ENCODE measurements around the gene HTR2A. TPM values are rescaled to one million over a fixed set of nuclear protein-coding genes. Genes with fewer than 3 reads are reported as not detected.

Gene HTR2A
- total RNA-seq, 4 donors from 2014 or later, result 0.27 to 1.7 (median 0.35) TPM; not detected in 1

DNA sequence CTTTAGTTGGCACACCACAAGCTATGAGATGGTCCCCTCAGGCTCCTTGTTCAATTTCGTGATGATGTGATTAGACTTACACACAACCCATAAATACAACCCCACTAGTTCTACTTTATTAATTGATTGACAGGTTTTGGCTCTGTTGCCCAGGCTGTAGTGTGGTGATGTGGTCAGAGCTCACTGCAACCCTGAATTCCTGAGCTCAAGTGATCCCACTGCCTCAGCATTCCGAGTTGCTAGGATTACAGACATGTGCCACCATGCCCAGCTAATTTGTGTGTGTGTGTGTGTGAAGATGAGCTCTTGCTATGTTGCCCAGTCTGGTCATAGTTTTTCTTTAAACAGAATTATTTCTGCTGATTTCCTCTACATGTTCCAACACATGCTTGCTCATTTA is 17.5 kb upstream of the HTR2A start:
- Histone ChIP-seq H3K27ac (no peak overlapping the region), H3K36me3 (no peaks in the 10 kb centered on the region), H3K4me3 (no peak overlapping the region), H3K27me3 (no peaks in the 10 kb centered on the region), H3K4me1 (no peaks in the 10 kb centered on the region), H3K9me3 (no peaks in the 10 kb centered on the region)
- DNase-seq, result no peak
- TF ChIP-seq, protein P1, sequence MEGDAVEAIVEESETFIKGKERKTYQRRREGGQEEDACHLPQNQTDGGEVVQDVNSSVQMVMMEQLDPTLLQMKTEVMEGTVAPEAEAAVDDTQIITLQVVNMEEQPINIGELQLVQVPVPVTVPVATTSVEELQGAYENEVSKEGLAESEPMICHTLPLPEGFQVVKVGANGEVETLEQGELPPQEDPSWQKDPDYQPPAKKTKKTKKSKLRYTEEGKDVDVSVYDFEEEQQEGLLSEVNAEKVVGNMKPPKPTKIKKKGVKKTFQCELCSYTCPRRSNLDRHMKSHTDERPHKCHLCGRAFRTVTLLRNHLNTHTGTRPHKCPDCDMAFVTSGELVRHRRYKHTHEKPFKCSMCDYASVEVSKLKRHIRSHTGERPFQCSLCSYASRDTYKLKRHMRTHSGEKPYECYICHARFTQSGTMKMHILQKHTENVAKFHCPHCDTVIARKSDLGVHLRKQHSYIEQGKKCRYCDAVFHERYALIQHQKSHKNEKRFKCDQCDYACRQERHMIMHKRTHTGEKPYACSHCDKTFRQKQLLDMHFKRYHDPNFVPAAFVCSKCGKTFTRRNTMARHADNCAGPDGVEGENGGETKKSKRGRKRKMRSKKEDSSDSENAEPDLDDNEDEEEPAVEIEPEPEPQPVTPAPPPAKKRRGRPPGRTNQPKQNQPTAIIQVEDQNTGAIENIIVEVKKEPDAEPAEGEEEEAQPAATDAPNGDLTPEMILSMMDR (IDR thresholded peaks at IDR 0.05), result no peak
- TF ChIP-seq POLR2A (IDR thresholded peaks at IDR 0.05), result no peak

- H3K9me3 ChIP-seq, result no peaks in the 10 kb centered on the region
- no peaks in the 10 kb centered on the region for H3K27me3 ChIP-seq
- no peak for TF ChIP-seq POLR2A (IDR thresholded peaks at IDR 0.05)
- TF ChIP-seq, protein P1 (IDR thresholded peaks at IDR 0.05), result no peak
Observed at GRCh38 chr13:46913757-46914156, 16.9 kb upstream of the HTR2A start.

GRCh38 chr13:46909042-46909441 is 12.2 kb upstream of the HTR2A start:
- H3K9me3 ChIP-seq, result no peaks in the 10 kb centered on the region
- DNase-seq, result no peak
- no peaks in the 10 kb centered on the region for H3K27me3 ChIP-seq
- no peaks in the 10 kb centered on the region for H3K36me3 ChIP-seq
- no peak overlapping the region for H3K27ac ChIP-seq
- H3K4me1 ChIP-seq, result no peaks in the 10 kb centered on the region
- H3K4me3 ChIP-seq, result no peak overlapping the region
- TF ChIP-seq, protein P1 (IDR thresholded peaks at IDR 0.05), result no peak
- no peak for TF ChIP-seq POLR2A (IDR thresholded peaks at IDR 0.05)

More at GRCh38 chr13:46913757-46914156, 16.9 kb upstream of the HTR2A start:
- no peak overlapping the region for H3K4me3 ChIP-seq
- H3K27ac ChIP-seq, result no peak overlapping the region
- no peaks in the 10 kb centered on the region for H3K36me3 ChIP-seq
- H3K4me1 ChIP-seq, result no peaks in the 10 kb centered on the region
- DNase-seq, result no peak

DNA sequence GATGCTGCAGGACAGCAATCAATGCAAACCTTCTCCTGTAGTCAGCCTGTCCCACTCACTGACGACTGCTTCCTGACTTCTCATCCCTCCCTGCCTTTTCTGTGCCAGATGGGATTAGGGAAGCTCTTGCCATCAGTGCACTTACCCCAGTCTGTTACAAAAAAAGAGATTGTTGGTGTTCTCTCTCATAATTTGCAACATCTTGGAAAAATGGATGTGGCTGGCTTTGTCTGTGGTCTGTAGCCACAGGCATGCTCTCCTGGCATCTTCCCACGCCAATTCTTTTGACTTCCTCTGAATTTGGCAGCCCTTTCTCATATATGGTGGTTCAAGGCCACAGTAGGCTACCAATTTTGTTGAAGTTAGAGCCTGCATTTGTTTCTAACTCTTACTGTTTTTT is 11.6 kb upstream of the HTR2A start:
- no peak for DNase-seq
- no peaks in the 10 kb centered on the region for H3K27me3 ChIP-seq
- H3K27ac ChIP-seq, result no peak overlapping the region
- no peaks in the 10 kb centered on the region for H3K9me3 ChIP-seq
- H3K4me1 ChIP-seq, result no peaks in the 10 kb centered on the region
- no peak overlapping the region for H3K4me3 ChIP-seq
- no peak for TF ChIP-seq POLR2A (IDR thresholded peaks at IDR 0.05)
- TF ChIP-seq, protein P1 (IDR thresholded peaks at IDR 0.05), result no peak
- no peaks in the 10 kb centered on the region for H3K36me3 ChIP-seq

- TF ChIP-seq, protein P1 (IDR thresholded peaks at IDR 0.05), result no peak
- no peak for TF ChIP-seq POLR2A (IDR thresholded peaks at IDR 0.05)
- no peaks in the 10 kb centered on the region for H3K27me3 ChIP-seq
- no peaks in the 10 kb centered on the region for H3K36me3 ChIP-seq
- DNase-seq, result no peak
- no peak overlapping the region for H3K4me3 ChIP-seq
- H3K4me1 ChIP-seq, result no peaks in the 10 kb centered on the region
- H3K27ac ChIP-seq, result no peak overlapping the region
- no peaks in the 10 kb centered on the region for H3K9me3 ChIP-seq
Observed at GRCh38 chr13:46906405-46906804, 9.6 kb upstream of the HTR2A start.

DNA sequence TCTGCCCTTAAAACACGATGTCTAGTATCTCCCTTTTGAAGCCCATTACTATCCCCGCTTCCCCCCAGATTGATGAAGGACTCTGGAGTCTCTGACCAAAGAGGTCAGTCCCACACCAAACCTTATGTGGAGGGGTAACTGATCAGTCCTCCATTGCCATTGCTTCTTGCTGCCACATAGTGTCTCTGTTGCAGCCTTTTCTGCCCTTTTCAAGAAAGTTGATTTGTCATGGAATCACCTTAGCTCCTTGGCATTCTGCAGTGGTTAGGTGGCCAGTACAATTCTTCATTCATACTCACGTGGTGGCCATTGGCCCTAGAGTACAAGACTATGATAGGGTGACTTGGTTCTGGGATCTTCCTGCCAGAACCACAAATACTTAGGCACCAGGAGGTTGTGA is 8.4 kb upstream of the HTR2A start:
- H3K4me1 ChIP-seq, result no peaks in the 10 kb centered on the region
- H3K9me3 ChIP-seq, result no peaks in the 10 kb centered on the region
- H3K36me3 ChIP-seq, result no peaks in the 10 kb centered on the region
- H3K4me3 ChIP-seq, result no peak overlapping the region
- no peak overlapping the region for H3K27ac ChIP-seq
- no peaks in the 10 kb centered on the region for H3K27me3 ChIP-seq
- no peak for DNase-seq
- TF ChIP-seq, protein P1 (IDR thresholded peaks at IDR 0.05), result no peak
